Activated naive CD4-positive, alpha-beta T cell (primary cell): ENCODE measurements around the gene ACTL7A.
"Not testable (repeated sequence)": the region's sequence is repeated elsewhere in the genome, so short reads cannot be mapped to it uniquely, and the experiment has no call there.

Experiments
- DNase-seq, 4 experiments: peaks; one replicate each; lab custom pipeline; 2025; lab: John Stamatoyannopoulos, UW

ACTL7A gene

GRCh38 chr9:108861997-108862396 is at the start of gene ACTL7A:
TSS of gene ACTL7A (plus strand) at chr9:108862266. CDS start at chr9:108862323, 57 bp downstream.
- no peak for DNase-seq

DNA sequence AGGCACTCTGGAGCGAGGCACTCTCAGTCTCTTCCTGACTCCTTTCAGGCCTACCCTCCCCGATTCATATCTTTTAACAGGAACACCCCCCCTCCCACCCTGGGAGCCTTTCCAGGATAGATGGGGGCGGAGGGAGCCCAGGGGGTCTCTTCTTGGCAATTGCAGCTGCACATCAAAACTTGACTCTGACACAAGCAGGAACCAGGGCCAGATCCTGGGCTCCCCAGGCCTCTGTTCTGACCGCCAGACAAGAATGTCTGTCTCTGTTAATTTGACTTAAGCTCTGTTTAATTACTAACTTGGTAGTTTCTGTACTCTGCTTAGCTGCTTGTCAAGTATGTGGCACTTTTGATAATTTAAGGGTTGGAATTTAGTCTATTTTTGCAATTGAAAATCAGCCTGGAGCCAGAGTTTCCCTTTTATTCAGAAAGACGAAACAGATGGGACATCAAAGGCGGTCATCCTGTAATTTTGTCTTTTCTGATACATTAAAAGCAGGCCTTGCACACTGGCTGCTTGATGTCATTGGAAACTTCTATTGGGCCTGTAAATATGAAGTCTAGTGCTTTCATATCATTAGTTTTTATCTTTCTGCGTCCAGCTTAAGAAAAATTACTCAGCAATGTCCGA is 49.6 kb upstream of the ACTL7A start:
- DNase-seq, result no peak

- DNase-seq, result no peak
Observed at GRCh38 chr9:108813951-108814601, 48.0 kb upstream of the ACTL7A start.

- no peak for DNase-seq
Observed at GRCh38 chr9:108815156-108815555, 46.9 kb upstream of the ACTL7A start.

GRCh38 chr9:108816037-108816436 is 46.0 kb upstream of the ACTL7A start:
- no peak for DNase-seq

GRCh38 chr9:108823829-108824228 is 38.2 kb upstream of the ACTL7A start:
- DNase-seq, result no peak

- no peak for DNase-seq
Observed at GRCh38 chr9:108830272-108830671, 31.8 kb upstream of the ACTL7A start.

GRCh38 chr9:108831496-108832178 is 30.4 kb upstream of the ACTL7A start:
- no peak for DNase-seq

DNA sequence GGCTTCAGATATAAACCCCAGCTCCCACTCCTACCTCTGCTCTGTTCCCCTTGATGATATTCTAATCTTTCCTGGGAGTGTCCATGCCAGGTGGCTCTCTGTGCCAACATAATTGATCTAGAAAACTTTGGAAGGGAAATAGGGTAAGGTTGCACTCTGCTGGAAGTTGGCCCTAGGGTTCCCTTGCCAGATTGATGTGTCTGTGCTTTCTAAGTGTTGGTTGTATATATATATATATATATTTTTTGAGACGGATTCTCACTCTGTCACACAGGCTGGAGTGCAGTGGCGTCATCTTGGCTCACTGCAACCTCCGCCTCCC is 29.9 kb upstream of the ACTL7A start:
- DNase-seq, result no peak

- DNase-seq, result no peak
Observed at GRCh38 chr9:108834959-108835665, 27.0 kb upstream of the ACTL7A start.

DNA sequence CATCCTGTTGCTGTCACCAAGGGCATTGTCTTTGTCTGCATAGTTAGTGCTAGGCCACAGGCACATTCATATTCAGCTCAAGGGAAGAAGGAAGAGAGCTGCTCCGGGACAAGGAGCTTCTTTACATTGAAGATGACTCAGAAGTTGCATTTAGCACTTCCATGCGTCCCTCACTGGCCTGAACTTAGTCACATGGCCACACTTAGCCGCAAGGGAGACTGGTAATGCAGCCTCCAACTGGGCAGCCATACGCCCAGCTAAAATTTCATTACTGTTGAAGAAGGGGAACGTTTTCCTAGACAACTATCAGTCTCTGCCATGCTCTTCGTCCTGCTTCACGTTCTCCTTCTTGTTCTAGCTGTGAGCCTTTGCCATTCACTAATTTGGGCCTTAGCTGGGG is 26.2 kb upstream of the ACTL7A start:
- DNase-seq, result no peak

GRCh38 chr9:108836319-108836718 is 25.7 kb upstream of the ACTL7A start:
- no peak for DNase-seq

GRCh38 chr9:108836781-108837180 is 25.3 kb upstream of the ACTL7A start:
- DNase-seq, result no peak

DNA sequence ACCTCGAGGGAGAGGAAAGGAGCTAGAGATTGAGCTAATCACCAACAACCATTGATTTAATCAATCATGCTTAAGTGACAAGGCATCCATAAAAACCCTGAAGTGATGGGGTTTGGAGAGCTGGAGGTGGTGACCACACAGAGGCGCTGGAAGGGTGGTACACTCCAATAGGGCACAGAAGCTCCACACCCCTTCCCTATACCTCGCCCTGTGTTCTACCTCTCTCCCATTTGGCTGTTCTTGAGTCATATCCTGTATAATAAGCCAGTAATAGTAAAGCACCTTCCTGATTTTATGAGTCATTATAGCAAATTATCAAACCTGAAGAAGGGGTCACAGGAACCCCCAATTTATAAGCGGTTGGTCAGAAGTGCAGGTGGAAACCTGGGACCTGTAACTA is 24.5 kb upstream of the ACTL7A start:
- DNase-seq, result no peak

DNA sequence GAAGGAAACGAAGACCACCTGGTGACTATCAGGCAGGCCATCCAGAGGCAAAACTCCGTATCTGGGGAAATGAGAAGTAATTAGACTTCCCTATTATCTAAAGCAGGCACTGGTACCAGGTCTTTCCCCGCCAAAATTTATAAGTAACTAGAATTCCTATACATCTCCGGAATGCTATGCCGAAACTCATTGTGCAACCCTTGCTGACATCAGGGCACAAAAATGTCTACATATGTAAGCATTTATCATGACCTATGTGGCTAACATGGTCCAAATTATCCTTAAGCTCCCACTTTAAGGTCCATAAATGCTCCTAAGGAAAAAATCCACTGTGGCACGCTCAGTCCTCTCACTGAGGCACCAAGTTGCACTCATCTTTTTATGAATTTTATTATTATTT is 24.0 kb upstream of the ACTL7A start:
- DNase-seq, result no peak

DNA sequence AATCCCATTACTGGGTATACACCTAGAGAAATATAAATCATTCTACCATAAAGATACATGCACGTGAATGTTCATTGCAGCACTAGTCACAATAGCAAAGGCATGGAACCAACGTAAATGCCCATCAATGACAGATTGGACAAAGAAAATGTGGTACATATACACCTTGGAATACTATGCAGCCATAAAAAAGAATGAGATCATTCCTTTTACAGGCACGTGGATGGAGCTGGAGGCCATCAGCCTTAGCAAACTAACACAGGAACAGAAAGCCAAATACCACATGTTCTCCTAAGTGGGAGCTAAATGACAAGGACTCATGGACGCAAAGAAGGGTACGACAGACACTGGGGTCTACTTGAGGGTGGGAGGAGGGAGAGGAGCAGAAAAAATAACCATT is 22.5 kb upstream of the ACTL7A start:
- DNase-seq, result not testable (repeated sequence)

DNA sequence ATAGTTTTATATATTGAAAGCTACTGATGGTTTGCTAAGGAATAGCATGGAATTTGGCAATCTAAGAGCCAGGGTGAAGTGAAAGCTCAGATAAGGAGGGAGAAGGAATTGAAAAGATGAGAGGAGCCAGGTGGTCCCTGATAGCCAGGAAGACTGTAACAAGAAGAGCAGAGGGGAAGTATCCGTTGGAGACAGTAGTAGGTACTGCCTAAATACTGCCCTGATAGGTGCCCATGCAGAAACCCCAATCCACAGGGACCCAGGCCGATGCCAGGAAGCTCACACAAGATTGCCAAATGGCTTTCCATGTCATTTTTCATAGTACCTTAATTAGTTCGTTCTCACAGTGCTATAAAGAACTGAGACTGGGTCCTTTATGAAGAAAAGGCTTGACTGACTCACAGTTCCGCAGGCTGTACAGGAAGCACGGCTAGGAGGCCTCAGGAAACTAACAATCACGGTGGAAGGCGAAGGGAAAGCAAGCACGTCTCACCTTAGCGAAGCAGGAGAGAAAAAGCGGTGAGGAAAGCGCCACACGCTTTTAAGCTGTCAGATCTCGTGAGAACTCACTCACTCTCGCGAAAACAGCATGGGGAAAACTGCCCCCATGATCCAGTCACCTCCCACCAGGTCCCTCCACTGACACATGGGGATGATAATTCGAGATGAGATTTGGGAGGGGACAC is 19.3 kb upstream of the ACTL7A start:
- DNase-seq, result no peak

- DNase-seq, result no peak
Observed at GRCh38 chr9:108844391-108844790, 17.7 kb upstream of the ACTL7A start.

DNA sequence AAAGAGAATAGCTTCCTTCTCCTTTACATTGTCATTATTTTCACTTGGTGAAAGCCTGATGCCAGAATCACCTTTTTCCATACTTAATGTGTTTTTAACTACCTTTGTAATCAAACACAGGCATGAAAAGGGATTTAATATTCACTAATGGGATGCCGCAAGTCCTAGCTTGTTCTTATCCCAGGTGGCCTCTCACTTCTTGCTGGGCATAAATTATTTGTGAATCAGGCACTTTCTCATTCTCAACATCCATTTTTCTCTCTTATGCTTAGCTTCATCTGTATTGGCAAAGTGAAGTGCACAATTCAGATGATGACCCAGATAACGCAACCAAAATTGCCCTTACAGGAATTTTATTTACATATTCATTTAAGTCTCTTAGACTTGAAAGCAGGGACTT is 17.2 kb upstream of the ACTL7A start:
- no peak for DNase-seq

- DNase-seq, result no peak
Observed at GRCh38 chr9:108845507-108845906, 16.6 kb upstream of the ACTL7A start.

- DNase-seq, result no peak
Observed at GRCh38 chr9:108845947-108846346, 16.1 kb upstream of the ACTL7A start.

- DNase-seq, result not testable (repeated sequence)
Observed at GRCh38 chr9:108848296-108848695, 13.8 kb upstream of the ACTL7A start.
